ENCODE measurements around the gene SFMBT2. TPM values are rescaled to one million over a fixed set of nuclear protein-coding genes. Genes with fewer than 3 reads are reported as not detected.

SFMBT2 gene
- total RNA-seq, 4 donors from 2014 or later = 1.2 to 5.5 (median 3.2) TPM

GRCh38 chr10:7202793-7203355 lies 208.0 kb downstream of the SFMBT2 start:
- no peak overlapping the region for H3K27ac ChIP-seq
- H3K4me1 ChIP-seq = no peaks in the 10 kb centered on the region
- no peak for TF ChIP-seq POLR2AphosphoS5 (IDR thresholded peaks at IDR 0.05)
- no peak for TF ChIP-seq POLR2A (IDR thresholded peaks at IDR 0.05)
- TF ChIP-seq CTCF (IDR thresholded peaks at IDR 0.05) = no peak
- no peak for TF ChIP-seq EP300 (IDR thresholded peaks at IDR 0.05)
- WGBS = 77% methylated on average over 4 of the region's 4 CpGs
- no peaks in the 10 kb centered on the region for H3K9me3 ChIP-seq
- H3K27me3 ChIP-seq = no peaks in the 10 kb centered on the region
- DNase-seq (ENCODE audit: low spot score in 2 of 2) = no peak
- H3K4me3 ChIP-seq = no peak overlapping the region
- peaks cover 1% of the 10 kb centered on the region for H3K36me3 ChIP-seq

GRCh38 chr10:7199152-7199760 lies 211.6 kb downstream of the SFMBT2 start:
- DNase-seq (ENCODE audit: low spot score in 2 of 2) = no peak
- Histone ChIP-seq H3K27me3 (no peaks in the 10 kb centered on the region), H3K27ac (no peak overlapping the region), H3K4me3 (no peak overlapping the region), H3K9me3 (peaks cover 5% of the 10 kb centered on the region), H3K36me3 (peaks cover 12% of the 10 kb centered on the region), H3K4me1 (no peaks in the 10 kb centered on the region)
- TF ChIP-seq EP300 (IDR thresholded peaks at IDR 0.05) = no peak
- TF ChIP-seq POLR2A (IDR thresholded peaks at IDR 0.05) = no peak
- TF ChIP-seq CTCF (IDR thresholded peaks at IDR 0.05) = no peak
- no peak for TF ChIP-seq POLR2AphosphoS5 (IDR thresholded peaks at IDR 0.05)
- WGBS = over 99% methylated on average over 3 of the region's 3 CpGs

- WGBS = 88% methylated on average over 5 of the region's 5 CpGs
- TF ChIP-seq CTCF (IDR thresholded peaks at IDR 0.05) = no peak
- TF ChIP-seq POLR2AphosphoS5 (IDR thresholded peaks at IDR 0.05) = no peak
- TF ChIP-seq EP300 (IDR thresholded peaks at IDR 0.05) = no peak
- TF ChIP-seq POLR2A (IDR thresholded peaks at IDR 0.05) = no peak
- H3K9me3 ChIP-seq = peaks cover 5% of the 10 kb centered on the region
- no peak overlapping the region for H3K4me3 ChIP-seq
- peaks cover 14% of the 10 kb centered on the region for H3K36me3 ChIP-seq
- no peak overlapping the region for H3K27ac ChIP-seq
- peaks cover 4% of the 10 kb centered on the region for H3K4me1 ChIP-seq
- H3K27me3 ChIP-seq = no peaks in the 10 kb centered on the region
- no peak for DNase-seq (ENCODE audit: low spot score in 2 of 2)
These were observed 214.6 kb downstream of the SFMBT2 start for GRCh38 chr10:7196284-7196683.

GRCh38 chr10:7195118-7195517 lies 215.7 kb downstream of the SFMBT2 start:
- Histone ChIP-seq H3K36me3 (peaks cover 14% of the 10 kb centered on the region), H3K4me3 (no peak overlapping the region), H3K27me3 (no peaks in the 10 kb centered on the region), H3K9me3 (peaks cover 5% of the 10 kb centered on the region), H3K4me1 (peaks cover 4% of the 10 kb centered on the region), H3K27ac (no peak overlapping the region)
- DNase-seq (ENCODE audit: low spot score in 2 of 2) = no peak
- TF ChIP-seq POLR2AphosphoS5 (IDR thresholded peaks at IDR 0.05) = no peak
- TF ChIP-seq EP300 (IDR thresholded peaks at IDR 0.05) = no peak
- no peak for TF ChIP-seq POLR2A (IDR thresholded peaks at IDR 0.05)
- 97% methylated on average over 6 of the region's 6 CpGs for WGBS

- H3K4me1 ChIP-seq = peaks cover 4% of the 10 kb centered on the region
These were observed 216.3 kb downstream of the SFMBT2 start for GRCh38 chr10:7194571-7194970.

More at GRCh38 chr10:7194571-7194970, 216.3 kb downstream of the SFMBT2 start:
- no peak overlapping the region for H3K4me3 ChIP-seq
- H3K36me3 ChIP-seq = peaks cover 14% of the 10 kb centered on the region
- no peak for TF ChIP-seq CTCF (IDR thresholded peaks at IDR 0.05)
- TF ChIP-seq POLR2AphosphoS5 (IDR thresholded peaks at IDR 0.05) = no peak
- no peak for TF ChIP-seq EP300 (IDR thresholded peaks at IDR 0.05)
- TF ChIP-seq POLR2A (IDR thresholded peaks at IDR 0.05) = no peak
- no peaks in the 10 kb centered on the region for H3K27me3 ChIP-seq
- H3K27ac ChIP-seq = no peak overlapping the region
- no peak for DNase-seq (ENCODE audit: low spot score in 2 of 2)
- H3K9me3 ChIP-seq = peaks cover 5% of the 10 kb centered on the region
- 96% methylated on average over 5 of the region's 5 CpGs for WGBS

Data from suprapubic skin (tissue), 4 donors.